SU-DHL-6 (cell line): ENCODE data around the gene TMEM204.

Experiments
- H2AFZ ChIP-seq: fragments of 200-600 bp; sonication (generic); 2 replicates; pipeline ENCODE4 v1.6.1; 2014; ENCODE audit warnings: low read depth, mild to moderate bottlenecking, moderate library complexity, mixed read lengths, antibody characterized with exemption, low read length; ENCODE audit not compliant: severe bottlenecking
- H3F3A ChIP-seq: fragments of 200-600 bp; shearing (Covaris generic); 2 replicates; pipeline ENCODE4 v1.6.0; 2016; ENCODE audit warnings: antibody characterized with exemption, mild to moderate bottlenecking; ENCODE audit not compliant: insufficient read depth
- H3K27ac ChIP-seq: fragments of 200-600 bp; sonication (generic); 2 replicates; pipeline ENCODE4 v1.5.1; 2016; ENCODE audit warnings: low read depth, mild to moderate bottlenecking, low read length, moderate library complexity, mixed read lengths
- H3K27me3 ChIP-seq: fragments of 200-600 bp; sonication (generic), shearing (Covaris generic); 2 replicates; pipeline ENCODE4 v1.6.0; 2014; ENCODE audit warnings: mild to moderate bottlenecking, low read length
- H3K36me3 ChIP-seq: fragments of 200-600 bp; sonication (generic); 2 replicates; pipeline ENCODE4 v1.6.1; 2014; ENCODE audit warnings: mild to moderate bottlenecking, low read length, mixed read lengths
- H3K4me2 ChIP-seq: fragments of 300-600, 200-600 bp; shearing (Covaris generic), sonication (generic); 2 replicates; pipeline ENCODE4 v1.6.0; 2014; ENCODE audit warnings: low read length, low read depth, mild to moderate bottlenecking; ENCODE audit not compliant: poor library complexity, severe bottlenecking
- H3K4me3 ChIP-seq: fragments of 200-600 bp; sonication (generic); 2 replicates; pipeline ENCODE4 v1.5.1; 2014; ENCODE audit warnings: antibody characterized with exemption, low read length, mild to moderate bottlenecking, mixed read lengths; ENCODE audit not compliant: insufficient read depth, poor library complexity, severe bottlenecking
- H3K79me2 ChIP-seq: fragments of 200-600 bp; sonication (generic); 2 replicates; pipeline ENCODE4 v1.6.1; 2014; ENCODE audit warnings: mild to moderate bottlenecking, low read length, moderate library complexity; ENCODE audit not compliant: insufficient read depth
- H3K9ac ChIP-seq: fragments of 200-600 bp; sonication (generic); 2 replicates; pipeline ENCODE4 v1.7.0; 2014; ENCODE audit warnings: mild to moderate bottlenecking, low read length
- H3K9me2 ChIP-seq: fragments of 200-600 bp; sonication (generic); replicated peaks from 2 replicates; pipeline ENCODE4 v1.6.1; 2014; ENCODE audit warnings: low read length; ENCODE audit not compliant: insufficient read depth
- H3K9me3 ChIP-seq: fragments of 200-600 bp; sonication (generic); 2 replicates; pipeline ENCODE4 v1.6.1; 2014; ENCODE audit warnings: low read length, mixed read lengths; ENCODE audit not compliant: insufficient read depth
- H4K20me1 ChIP-seq: fragments of 200-600 bp; sonication (generic); 2 replicates; pipeline ENCODE4 v1.6.1; 2014; ENCODE audit warnings: low read depth, mild to moderate bottlenecking, antibody characterized with exemption, low read length, moderate library complexity, mixed read lengths
- EZH2phosphoT487 ChIP-seq: fragments of 200-600 bp; sonication (generic), shearing (Covaris generic); conservative IDR thresholded peaks from 2 replicates; pipeline ENCODE4 v1.6.1; 2018; ENCODE audit warnings: mild to moderate bottlenecking, antibody characterized with exemption, low read length, moderate library complexity, mixed read lengths
- TF ChIP-seq, protein P1 (sequence below): fragments of 200-600 bp; sonication (generic); IDR thresholded peaks from one replicate; pipeline ENCODE4 v1.5.1; 2017; ENCODE audit warnings: antibody characterized with exemption, mild to moderate bottlenecking, low read length, moderate library complexity; ENCODE audit not compliant: insufficient read depth, poor library complexity, severe bottlenecking

TMEM204 gene

GRCh38 chr16:1499756-1500464, 33.6 kb upstream of the TMEM204 start:
- Histone ChIP-seq H3K9ac (no peak overlapping the region), H3F3A (no peaks in the 10 kb centered on the region), H3K27me3 (no peaks in the 10 kb centered on the region), H3K79me2 (no peaks in the 10 kb centered on the region), H3K27ac (no peak overlapping the region), H3K9me2 (no peaks in the 10 kb centered on the region), H3K36me3 (no peaks in the 10 kb centered on the region), H2AFZ (no peak overlapping the region), H3K4me3 (no peak overlapping the region), H4K20me1 (no peaks in the 10 kb centered on the region), H3K9me3 (no peaks in the 10 kb centered on the region), H3K4me2 (no peak overlapping the region)
- TF ChIP-seq, protein P1, sequence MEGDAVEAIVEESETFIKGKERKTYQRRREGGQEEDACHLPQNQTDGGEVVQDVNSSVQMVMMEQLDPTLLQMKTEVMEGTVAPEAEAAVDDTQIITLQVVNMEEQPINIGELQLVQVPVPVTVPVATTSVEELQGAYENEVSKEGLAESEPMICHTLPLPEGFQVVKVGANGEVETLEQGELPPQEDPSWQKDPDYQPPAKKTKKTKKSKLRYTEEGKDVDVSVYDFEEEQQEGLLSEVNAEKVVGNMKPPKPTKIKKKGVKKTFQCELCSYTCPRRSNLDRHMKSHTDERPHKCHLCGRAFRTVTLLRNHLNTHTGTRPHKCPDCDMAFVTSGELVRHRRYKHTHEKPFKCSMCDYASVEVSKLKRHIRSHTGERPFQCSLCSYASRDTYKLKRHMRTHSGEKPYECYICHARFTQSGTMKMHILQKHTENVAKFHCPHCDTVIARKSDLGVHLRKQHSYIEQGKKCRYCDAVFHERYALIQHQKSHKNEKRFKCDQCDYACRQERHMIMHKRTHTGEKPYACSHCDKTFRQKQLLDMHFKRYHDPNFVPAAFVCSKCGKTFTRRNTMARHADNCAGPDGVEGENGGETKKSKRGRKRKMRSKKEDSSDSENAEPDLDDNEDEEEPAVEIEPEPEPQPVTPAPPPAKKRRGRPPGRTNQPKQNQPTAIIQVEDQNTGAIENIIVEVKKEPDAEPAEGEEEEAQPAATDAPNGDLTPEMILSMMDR: no peak
- TF ChIP-seq EZH2phosphoT487: no peak

DNA sequence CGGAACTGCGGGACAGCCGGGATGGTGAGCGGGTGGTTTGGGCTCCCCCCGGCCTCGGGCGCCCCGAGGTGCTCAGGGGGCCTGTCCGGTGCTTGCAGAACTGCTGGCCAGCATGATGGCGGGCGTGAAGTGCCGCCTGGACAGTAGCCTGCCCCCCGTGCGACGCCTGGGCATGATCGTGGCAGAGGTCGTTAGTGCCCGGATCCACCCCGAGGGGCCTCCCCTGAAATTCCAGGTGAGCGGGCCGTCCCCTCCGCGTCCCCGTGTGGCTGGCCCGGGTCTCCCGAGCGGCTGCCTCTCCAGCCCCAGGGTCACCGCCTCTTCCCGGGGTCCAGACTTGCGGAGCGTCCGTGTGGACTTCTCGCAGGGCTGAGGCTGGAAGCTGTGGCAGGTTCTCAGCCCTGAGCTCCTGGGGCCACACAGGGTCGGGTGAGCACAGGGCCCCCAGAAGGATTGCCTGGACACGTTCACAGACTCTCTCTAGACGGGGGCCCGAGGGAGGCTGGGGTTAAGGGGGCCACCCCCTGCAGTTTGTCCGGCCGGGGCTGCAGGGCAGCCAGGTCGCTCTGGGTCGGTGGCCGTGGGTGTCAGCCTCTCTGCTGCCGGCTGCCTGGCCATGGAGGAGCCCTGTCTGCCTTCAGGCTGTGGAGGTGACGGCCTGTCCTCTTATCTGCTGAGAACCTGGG, 32.9 kb upstream of the TMEM204 start:
- no peaks in the 10 kb centered on the region for H3F3A ChIP-seq
- H3K9me3 ChIP-seq: no peaks in the 10 kb centered on the region
- no peak for TF ChIP-seq EZH2phosphoT487
- TF ChIP-seq, protein P1: no peak
- no peak overlapping the region for H2AFZ ChIP-seq
- H3K9me2 ChIP-seq: no peaks in the 10 kb centered on the region
- H3K79me2 ChIP-seq: no peaks in the 10 kb centered on the region
- H3K27me3 ChIP-seq: no peaks in the 10 kb centered on the region
- no peaks in the 10 kb centered on the region for H4K20me1 ChIP-seq
- no peak overlapping the region for H3K4me2 ChIP-seq
- no peak overlapping the region for H3K4me3 ChIP-seq
- no peak overlapping the region for H3K9ac ChIP-seq
- H3K36me3 ChIP-seq: no peaks in the 10 kb centered on the region
- H3K27ac ChIP-seq: no peak overlapping the region

DNA sequence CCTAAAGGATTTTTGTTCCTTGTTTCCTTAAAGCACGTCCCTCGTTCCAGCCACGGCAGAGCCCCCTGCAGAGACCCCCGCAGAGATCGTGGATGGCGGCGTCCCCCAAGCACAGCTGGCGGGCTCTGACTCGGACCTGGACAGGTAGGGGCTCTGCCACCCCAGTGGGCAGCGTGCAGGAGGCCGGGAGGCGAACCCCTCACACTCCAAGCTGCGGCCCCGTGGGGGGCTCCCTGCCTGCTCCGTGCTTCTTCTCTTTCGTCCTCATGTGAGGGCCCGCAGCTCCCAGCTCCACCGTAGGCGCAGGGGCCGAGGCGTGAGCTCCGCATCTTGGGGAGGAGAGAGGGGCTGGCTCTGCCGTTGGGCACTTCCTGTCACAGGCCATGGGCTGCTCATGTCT, 31.8 kb upstream of the TMEM204 start:
- Histone ChIP-seq H3K36me3 (no peaks in the 10 kb centered on the region), H3K9me3 (no peaks in the 10 kb centered on the region), H3K9me2 (no peaks in the 10 kb centered on the region), H4K20me1 (no peaks in the 10 kb centered on the region), H3K4me3 (no peak overlapping the region), H3K27me3 (no peaks in the 10 kb centered on the region), H3K9ac (no peak overlapping the region), H3F3A (no peaks in the 10 kb centered on the region), H3K4me2 (no peak overlapping the region), H3K27ac (no peak overlapping the region), H2AFZ (no peak overlapping the region), H3K79me2 (no peaks in the 10 kb centered on the region)
- TF ChIP-seq, protein P1: no peak
- TF ChIP-seq EZH2phosphoT487: no peak
